ENCODE measurements around the gene TTLL9. TPM values are rescaled to one million over a fixed set of nuclear protein-coding genes. Genes with fewer than 3 reads are reported as not detected.

The TTLL9 gene
- total RNA-seq, 1 donor from 2014 or later: 0.24 TPM

DNA sequence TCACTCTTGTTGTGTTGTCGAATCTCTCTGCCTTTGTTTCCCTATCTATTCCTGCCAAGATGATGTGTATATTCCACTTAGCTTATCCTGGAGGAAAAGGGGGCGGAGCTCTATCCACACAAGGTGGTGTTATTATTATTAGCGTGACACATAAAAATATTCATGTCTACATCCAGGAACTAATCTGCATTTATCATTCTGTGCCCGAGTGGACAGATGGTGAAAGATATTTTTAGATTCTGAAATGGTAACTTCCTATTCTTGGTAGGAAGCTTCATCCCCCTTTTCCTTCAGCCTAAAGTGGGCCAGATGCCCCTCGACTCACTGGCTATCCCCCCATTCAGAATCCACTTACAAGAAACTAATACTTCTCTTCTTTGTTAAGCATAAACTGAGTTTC is 99.6 kb downstream of the TTLL9 start:
- H3K27me3 Mint-ChIP-seq (ENCODE audit: unreplicated experiment): peaks cover 34% of the 10 kb centered on the region
- no peak for DNase-seq (ENCODE audit: extremely low spot score, unreplicated experiment)
- H3K36me3 Mint-ChIP-seq (ENCODE audit: unreplicated experiment): no peaks in the 10 kb centered on the region
- TF ChIP-seq, protein P1, sequence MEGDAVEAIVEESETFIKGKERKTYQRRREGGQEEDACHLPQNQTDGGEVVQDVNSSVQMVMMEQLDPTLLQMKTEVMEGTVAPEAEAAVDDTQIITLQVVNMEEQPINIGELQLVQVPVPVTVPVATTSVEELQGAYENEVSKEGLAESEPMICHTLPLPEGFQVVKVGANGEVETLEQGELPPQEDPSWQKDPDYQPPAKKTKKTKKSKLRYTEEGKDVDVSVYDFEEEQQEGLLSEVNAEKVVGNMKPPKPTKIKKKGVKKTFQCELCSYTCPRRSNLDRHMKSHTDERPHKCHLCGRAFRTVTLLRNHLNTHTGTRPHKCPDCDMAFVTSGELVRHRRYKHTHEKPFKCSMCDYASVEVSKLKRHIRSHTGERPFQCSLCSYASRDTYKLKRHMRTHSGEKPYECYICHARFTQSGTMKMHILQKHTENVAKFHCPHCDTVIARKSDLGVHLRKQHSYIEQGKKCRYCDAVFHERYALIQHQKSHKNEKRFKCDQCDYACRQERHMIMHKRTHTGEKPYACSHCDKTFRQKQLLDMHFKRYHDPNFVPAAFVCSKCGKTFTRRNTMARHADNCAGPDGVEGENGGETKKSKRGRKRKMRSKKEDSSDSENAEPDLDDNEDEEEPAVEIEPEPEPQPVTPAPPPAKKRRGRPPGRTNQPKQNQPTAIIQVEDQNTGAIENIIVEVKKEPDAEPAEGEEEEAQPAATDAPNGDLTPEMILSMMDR (IDR thresholded peaks at IDR 0.05): no peak
- no peaks in the 10 kb centered on the region for H3K9me3 Mint-ChIP-seq (ENCODE audit: unreplicated experiment)
- H3K4me1 Mint-ChIP-seq (ENCODE audit: unreplicated experiment): peaks cover 15% of the 10 kb centered on the region
- no peak overlapping the region for H3K4me3 Mint-ChIP-seq (ENCODE audit: unreplicated experiment)
- no peak overlapping the region for H3K27ac Mint-ChIP-seq (ENCODE audit: unreplicated experiment)

DNA sequence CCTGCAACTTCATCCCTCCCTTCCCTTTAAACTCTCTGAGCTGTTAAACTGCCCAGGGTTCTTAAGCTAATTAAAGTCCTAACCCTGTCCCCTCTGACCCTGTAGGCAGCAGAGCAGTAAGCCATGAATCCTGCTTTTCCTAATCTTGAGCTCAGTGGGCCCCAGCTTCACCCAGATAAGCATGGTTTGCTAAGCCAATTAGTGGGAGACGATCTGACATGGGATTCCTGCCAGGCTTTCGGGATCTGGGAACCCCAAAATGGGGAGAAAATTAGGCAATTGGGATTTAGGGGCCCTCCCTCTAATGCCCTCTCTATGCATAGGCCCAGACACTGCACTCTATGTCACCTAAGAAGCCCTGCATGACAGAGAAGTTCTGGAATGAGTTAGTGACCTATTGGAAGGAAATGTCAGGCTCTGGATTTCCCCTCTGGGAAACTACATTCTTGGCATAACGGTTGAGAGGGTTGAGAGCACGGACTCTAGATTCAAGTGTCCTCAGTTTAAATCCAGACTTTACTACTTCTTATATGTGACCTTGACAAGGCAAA is 102.1 kb downstream of the TTLL9 start:
- H3K27me3 Mint-ChIP-seq (ENCODE audit: unreplicated experiment): peaks cover 19% of the 10 kb centered on the region
- H3K4me3 Mint-ChIP-seq (ENCODE audit: unreplicated experiment): no peak overlapping the region
- DNase-seq (ENCODE audit: extremely low spot score, unreplicated experiment): no peak
- H3K4me1 Mint-ChIP-seq (ENCODE audit: unreplicated experiment): peaks cover 19% of the 10 kb centered on the region
- H3K27ac Mint-ChIP-seq (ENCODE audit: unreplicated experiment): no peak overlapping the region
- no peaks in the 10 kb centered on the region for H3K9me3 Mint-ChIP-seq (ENCODE audit: unreplicated experiment)
- TF ChIP-seq, protein P1 (IDR thresholded peaks at IDR 0.05): no peak
- H3K36me3 Mint-ChIP-seq (ENCODE audit: unreplicated experiment): no peaks in the 10 kb centered on the region

DNA sequence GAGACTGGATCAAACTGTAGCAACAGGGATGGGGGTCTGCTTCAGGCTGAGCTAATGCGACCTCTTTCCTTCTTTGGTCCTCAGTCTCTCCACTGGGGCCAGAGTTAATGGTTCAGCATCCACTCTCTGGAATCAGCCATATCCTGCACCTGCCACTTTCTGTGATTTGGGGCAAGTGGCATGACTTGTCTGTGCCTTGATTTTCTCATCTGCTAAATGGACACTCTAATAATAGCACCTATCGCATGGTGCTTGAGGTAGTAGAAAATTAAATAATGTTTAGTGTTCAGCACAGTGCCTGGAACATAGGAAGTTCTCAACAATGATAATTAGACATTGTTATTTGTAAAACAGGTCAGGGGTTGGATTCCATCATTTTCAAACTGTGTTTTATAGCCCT is 103.9 kb downstream of the TTLL9 start:
- H3K36me3 Mint-ChIP-seq (ENCODE audit: unreplicated experiment): no peaks in the 10 kb centered on the region
- H3K9me3 Mint-ChIP-seq (ENCODE audit: unreplicated experiment): no peaks in the 10 kb centered on the region
- peaks cover 16% of the 10 kb centered on the region for H3K4me1 Mint-ChIP-seq (ENCODE audit: unreplicated experiment)
- no peak overlapping the region for H3K27ac Mint-ChIP-seq (ENCODE audit: unreplicated experiment)
- peaks cover 16% of the 10 kb centered on the region for H3K27me3 Mint-ChIP-seq (ENCODE audit: unreplicated experiment)
- TF ChIP-seq, protein P1 (IDR thresholded peaks at IDR 0.05): no peak
- H3K4me3 Mint-ChIP-seq (ENCODE audit: unreplicated experiment): no peak overlapping the region
- no peak for DNase-seq (ENCODE audit: extremely low spot score, unreplicated experiment)

DNA sequence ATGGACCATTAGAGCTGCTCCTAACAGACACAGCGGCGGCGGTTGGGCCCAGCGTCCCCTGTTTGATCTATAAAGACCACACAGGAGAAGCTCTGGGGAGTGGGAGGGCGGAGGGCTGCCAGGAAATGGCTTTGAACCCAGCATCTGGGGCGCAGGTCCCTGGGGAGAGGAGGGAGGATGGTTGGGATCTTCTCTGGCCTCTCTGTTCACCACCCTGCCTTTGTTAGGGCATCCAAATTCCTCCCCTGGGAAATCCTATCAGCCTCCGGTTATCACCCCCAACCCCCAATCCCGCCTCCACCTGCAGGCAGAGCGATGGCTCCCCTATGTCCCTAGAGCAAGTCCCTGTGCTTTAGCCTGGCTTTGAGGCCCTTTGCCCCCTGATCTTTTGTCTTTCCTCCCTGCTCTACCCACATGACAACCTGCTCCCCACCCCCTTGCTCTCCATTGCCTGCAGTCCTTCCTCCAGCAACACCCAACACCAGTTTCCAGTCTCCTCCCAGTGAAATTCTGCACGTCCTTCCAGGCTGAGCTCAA is 104.6 kb downstream of the TTLL9 start:
- peaks cover 21% of the 10 kb centered on the region for H3K27me3 Mint-ChIP-seq (ENCODE audit: unreplicated experiment)
- no peak overlapping the region for H3K27ac Mint-ChIP-seq (ENCODE audit: unreplicated experiment)
- TF ChIP-seq, protein P1 (IDR thresholded peaks at IDR 0.05): no peak
- H3K4me3 Mint-ChIP-seq (ENCODE audit: unreplicated experiment): no peak overlapping the region
- H3K9me3 Mint-ChIP-seq (ENCODE audit: unreplicated experiment): no peaks in the 10 kb centered on the region
- DNase-seq (ENCODE audit: extremely low spot score, unreplicated experiment): no peak
- peaks cover 16% of the 10 kb centered on the region for H3K4me1 Mint-ChIP-seq (ENCODE audit: unreplicated experiment)
- no peaks in the 10 kb centered on the region for H3K36me3 Mint-ChIP-seq (ENCODE audit: unreplicated experiment)

DNA sequence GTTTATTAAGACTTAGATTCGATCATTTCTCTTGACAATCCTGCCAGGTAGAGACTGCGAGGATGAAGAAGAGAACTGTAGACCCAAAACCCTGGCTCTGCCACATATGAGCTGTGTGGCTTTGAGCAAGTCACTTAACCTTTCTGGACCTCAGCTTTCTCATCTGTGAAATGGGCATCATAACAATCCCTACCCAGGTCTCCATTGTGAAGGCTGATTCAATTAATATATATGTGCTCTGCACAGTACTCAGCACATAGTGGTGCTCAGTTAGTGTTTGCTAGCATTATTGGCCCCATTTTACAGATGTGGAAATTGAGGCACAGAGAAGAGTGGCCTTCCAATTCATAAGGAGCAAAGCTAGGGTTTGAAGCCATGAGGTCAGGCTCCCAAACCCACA is 105.4 kb downstream of the TTLL9 start:
- DNase-seq (ENCODE audit: extremely low spot score, unreplicated experiment): no peak
- Mint-ChIP-seq H3K36me3 (ENCODE audit: unreplicated experiment) (no peaks in the 10 kb centered on the region), H3K9me3 (ENCODE audit: unreplicated experiment) (no peaks in the 10 kb centered on the region), H3K27me3 (ENCODE audit: unreplicated experiment) (peaks cover 14% of the 10 kb centered on the region), H3K27ac (ENCODE audit: unreplicated experiment) (no peak overlapping the region), H3K4me1 (ENCODE audit: unreplicated experiment) (peaks cover 16% of the 10 kb centered on the region), H3K4me3 (ENCODE audit: unreplicated experiment) (no peak overlapping the region)
- TF ChIP-seq, protein P1 (IDR thresholded peaks at IDR 0.05): no peak
